SKM-1 (cell line): ENCODE data around the gene HMGXB3.
A peak's percentile ranks its signal among the peaks of the same experiment; 100 is the strongest.

Experiments used
- DNase-seq: peaks from one replicate; lab custom pipeline; 2025; ENCODE audit not compliant: unreplicated experiment; lab: John Stamatoyannopoulos, UW

Gene HMGXB3

DNA sequence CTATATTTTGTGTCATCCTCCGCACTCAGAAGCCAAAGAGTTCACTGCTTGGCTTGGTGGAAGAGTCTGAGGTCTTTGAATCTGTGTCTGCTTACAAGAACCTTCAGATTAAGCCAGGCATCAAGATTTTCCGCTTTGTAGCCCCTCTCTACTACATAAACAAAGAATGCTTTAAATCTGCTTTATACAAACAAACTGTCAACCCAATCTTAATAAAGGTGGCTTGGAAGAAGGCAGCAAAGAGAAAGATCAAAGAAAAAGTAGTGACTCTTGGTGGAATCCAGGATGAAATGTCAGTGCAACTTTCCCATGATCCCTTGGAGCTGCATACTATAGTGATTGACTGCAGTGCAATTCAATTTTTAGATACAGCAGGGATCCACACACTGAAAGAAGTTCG is 19.3 kb upstream of the HMGXB3 start:
- no peak for DNase-seq

DNA sequence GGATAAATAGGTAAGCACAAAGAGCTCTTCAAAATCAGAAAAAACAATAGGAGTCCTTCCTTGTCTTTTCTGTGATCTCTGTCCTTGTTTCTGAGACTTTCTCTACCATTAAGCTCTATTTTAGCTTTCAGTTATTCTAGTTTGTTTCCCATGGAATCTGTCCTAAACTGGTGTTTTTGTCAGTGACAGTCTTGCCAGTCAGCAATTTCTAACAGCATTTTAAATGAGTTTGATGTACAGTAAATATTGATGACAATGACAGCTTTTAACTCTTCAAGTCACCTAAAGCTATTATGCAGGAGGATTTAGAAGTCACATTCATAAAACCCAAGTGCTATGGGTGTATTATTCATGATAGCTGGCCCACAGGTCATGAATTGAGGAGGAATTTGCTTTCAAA is 18.0 kb upstream of the HMGXB3 start:
- DNase-seq, result no peak

- no peak for DNase-seq
These were observed 12.4 kb upstream of the HMGXB3 start for GRCh38 chr5:149988126-149988525.

DNA sequence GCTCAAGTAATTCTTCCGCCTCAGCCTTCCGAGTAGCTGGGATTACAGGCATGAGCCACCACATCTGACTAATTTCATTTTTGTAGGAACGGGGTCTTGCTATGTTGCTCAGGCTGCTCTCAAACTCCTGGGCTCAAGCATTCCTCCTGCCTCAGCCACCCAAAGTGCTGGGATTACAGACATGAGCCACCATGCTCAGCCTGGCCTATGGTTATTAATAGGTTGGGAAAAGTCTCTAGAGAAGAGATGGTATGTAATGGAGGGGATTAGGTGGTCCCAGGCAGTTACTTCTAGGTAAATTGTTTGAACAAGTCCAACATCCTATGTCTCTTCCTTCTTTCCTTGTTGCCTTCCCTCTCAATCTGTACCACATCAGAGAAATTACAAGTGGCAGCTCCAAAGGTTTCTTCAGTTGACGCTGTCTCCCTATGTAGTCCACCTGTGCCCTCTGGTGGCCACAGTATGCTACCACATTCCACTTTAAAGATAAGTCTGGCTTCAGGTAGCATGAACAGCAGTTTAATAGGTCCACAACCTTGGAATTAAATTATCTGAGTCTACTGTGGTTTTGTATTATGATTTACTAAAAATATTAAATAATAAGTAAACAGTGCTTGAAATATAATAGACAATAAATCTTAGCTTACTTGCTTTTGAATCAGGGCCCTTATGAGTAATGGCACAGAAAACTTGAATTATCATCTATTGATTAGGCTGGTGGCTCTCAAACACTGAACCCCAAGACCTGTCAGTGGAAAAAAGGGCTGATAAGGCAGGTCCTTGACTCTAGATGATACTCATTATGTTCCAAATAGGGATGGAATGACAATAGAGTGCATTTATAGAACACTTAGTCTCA is 9.8 kb upstream of the HMGXB3 start:
- DNase-seq, result peak; percentile 59

DNA sequence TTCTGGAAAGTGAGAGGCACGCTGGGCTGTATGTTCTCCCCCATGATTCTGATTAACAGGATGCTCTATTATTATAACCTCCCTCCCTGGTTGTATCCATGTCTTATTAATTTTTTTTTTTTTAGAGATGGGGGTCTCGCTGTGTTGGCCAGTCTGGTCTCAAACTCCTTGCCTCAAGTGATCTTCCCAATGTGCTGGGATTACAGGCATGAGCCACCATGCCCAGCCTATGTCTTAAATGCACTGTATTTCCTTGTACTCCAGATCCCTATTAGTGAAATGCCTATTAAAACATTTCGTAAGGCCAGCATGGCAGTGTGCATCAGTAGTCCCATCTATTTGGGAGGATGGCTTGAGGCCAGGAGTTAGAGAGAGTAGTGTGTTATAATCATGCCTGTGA is 7.1 kb upstream of the HMGXB3 start:
- no peak for DNase-seq

GRCh38 chr5:149995385-149996204 is 4.9 kb upstream of the HMGXB3 start:
- DNase-seq, result no peak

- no peak for DNase-seq
These were observed 4.2 kb upstream of the HMGXB3 start for GRCh38 chr5:149996205-149996890.

DNA sequence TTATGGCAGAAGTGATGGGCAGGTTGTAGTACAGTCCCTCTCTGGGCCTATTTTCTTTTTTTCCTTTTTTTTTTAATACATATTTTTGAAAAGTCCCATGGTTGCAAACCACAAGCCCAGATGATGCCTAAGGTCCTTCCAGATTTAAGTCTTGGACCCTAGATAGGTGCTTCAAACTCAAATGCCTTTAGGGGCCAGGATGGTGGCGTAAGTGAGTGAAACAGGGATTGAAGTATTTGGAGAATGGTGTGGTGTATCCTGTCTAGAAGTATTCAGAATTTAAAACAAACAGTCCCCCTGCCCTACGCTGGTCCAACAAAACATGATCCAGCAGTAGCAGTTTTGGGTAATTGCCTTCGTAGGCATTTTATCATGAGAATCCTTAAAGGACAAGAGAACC is 2.3 kb upstream of the HMGXB3 start:
- no peak for DNase-seq

GRCh38 chr5:149999359-149999758 is 1.2 kb upstream of the HMGXB3 start:
- DNase-seq, result no peak

DNA sequence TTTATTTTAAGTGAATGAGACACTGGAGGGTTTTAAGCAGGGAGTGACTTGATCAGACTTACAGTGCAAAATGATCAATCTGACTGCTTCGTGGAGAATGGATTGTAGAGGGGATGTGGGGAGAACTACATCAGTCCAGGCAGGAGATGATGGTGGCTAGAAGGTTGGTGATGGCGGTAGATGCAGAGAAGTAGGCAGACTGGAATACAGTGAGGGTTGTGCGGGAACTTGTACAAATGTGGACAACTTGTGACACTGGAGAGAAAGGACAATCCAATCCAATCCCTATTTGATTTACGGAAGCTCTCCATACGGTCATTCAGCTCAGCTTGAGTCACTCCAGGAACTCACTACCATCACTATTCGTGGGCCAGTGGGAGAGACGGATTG is 678 bp upstream of the HMGXB3 start:
- DNase-seq, result no peak

DNA sequence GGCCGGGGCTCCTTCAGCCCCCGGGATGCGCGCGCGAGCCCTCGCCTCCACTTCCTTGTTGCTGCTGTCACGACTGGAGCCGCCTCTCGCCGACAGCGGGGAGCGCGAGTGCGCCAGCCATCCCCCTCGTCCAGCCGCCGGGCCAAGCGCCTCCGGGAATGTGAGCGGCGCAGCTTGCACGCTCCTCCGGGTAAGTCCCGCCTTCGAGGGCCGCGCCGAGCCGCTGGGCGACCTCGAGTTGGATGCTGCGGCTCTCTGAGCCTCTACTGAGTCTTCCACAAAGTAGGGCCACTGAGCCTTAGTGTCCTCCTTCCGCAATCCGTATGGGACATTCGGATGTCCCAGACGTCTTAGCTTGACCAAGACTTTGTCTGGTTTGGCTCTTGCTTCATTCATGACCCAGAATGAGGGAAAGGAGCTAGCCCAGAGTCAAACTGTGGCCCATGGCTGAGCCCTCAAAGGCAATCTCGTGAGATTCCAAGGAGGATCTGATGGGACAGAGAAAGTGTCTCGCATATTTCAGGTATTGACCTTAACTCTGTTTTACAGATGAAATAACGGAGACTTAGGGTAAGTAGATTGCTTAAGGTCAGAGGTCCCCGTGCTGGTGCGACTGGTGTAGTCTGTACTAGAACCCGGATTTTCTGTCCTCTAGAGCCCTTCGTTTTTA is 586 bp downstream of the HMGXB3 start:
- DNase-seq, result peak; percentile 37

DNA sequence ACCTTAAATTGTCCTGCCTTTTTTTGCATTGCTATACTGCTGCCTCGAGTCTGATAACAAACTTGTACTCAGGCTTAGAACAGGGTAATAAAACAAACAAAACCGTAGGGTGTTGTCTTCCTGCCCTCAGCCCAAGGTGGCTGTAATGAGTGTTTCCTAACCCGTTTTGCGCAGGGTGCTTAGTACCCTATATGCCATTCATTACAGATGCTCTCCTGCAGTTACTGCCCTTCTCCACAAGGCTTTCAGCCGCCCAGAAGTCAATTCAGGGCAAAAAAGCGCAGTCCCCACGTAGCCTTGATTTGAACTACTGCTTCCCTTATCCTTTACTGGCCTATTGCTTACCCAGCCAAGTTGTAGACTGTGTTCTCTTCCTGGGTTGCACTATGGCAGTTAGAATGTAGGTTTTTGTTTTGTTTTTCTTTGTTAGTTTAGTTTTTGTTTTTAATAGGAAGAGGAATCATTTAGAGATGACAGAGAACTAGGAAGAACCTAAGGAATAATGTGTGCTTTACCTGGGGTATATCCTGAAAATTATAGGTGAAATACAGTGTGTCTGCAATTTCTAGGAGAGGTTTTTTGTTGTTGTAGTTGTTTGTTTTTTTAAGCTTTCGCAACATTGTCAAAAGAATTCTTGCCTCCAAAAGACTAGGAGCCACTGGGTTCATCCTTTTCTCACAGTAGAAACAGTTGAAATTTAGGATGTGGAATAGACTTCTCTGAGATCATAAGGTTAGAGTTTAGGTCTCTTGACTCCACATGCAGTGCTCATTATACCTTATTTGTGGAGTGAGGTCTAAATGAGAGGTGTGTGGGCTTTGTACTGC is 1.3 kb downstream of the HMGXB3 start:
- DNase-seq, result peak; percentile 59

- DNase-seq, result no peak
These were observed 5.8 kb downstream of the HMGXB3 start for GRCh38 chr5:150006318-150006717.

DNA sequence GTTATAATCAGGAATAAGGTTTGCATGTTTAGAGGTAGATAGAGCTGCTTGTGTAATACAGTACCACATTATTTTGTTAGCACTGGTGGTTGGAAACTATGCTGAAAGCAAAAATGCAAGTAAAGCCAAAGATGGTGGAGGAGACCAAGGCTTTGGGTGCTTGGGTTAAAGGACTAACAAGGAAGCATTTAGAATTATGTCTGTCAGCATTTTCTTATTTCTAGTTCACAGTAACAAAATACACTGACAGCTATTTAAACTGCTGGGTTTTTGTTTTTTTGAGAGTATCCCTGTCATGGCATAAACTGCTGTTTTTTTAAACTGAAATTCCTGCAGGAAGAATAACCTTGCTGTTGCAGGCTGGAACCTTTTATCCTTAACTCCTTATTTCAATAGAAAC is 6.5 kb downstream of the HMGXB3 start:
- no peak for DNase-seq

DNA sequence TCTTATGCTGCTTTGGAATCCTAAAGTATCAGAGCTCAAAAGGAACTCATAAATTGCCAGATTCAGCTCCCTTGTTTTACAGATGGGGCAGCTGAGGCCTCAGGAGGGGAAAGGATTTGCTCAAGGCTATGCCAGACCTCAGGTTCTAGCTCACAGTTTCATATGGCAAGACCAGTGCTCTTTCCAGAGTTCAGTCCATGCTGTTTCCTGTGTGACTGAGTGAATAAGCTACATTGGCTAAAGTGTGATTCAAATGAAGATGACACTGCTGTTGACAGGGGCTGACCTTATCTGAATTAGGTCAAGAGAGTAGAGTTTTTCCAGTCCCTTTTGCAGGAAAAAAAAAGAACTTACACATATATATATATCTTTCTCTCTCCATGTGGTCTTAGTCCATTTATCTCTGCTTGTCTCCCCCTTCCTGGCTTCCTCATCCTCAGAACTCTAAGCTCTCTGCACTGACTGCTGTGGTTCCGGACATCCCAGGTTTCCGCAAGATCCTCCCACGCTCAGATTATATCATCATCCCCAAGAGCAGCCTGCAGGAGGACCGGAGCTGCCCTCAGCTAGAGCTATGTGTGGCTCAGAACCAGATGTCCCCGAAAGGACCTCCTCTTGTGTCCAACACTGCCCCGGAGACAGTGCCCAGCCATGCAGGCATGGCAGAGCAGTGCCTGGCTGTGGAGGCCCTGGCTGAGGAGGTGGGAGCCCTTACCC is 9.3 kb downstream of the HMGXB3 start:
- no peak for DNase-seq

DNA sequence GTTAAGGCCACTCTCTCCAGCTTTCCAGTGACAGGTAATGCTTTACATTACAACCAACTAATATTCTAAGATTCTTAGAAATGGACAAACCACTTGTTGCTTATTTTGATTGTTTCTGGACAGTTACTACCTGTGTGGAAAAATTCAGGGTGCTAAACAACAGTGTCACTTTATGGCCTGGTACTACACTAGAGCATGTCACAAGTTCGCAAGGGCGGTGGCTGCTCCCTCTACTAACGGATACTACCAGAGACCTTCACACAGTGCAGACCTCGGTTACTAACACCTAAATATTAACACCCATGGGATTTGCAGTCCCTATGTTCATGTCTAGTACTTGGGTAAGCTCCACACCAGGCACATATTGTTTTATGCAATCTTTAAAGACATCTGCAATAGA is 13.4 kb downstream of the HMGXB3 start:
- DNase-seq, result no peak

DNA sequence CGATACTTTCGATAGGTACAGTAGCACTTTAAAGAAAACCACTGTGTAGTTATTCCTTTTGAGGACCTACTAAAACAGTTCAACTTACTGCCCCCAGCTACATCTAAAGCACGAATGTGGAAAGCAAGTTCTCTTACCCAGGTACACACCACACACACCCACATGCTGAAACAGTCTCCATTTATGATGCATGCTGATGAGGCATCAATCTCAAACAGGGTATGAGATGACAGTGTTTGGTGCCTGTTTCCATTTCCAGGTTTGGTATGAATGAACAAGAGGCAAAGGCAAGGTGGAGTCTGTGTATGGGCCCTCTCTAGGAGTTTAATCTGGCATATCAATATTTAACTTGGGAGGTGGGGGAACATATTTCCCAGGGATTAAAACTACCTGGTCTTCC is 13.9 kb downstream of the HMGXB3 start:
- DNase-seq, result no peak

GRCh38 chr5:150015415-150015814 is 14.9 kb downstream of the HMGXB3 start:
- DNase-seq, result no peak

- no peak for DNase-seq
These were observed 16.0 kb downstream of the HMGXB3 start for GRCh38 chr5:150016537-150016936.
